ENCODE measurements around the gene TNNT1. TPM values are rescaled to one million over a fixed set of nuclear protein-coding genes. Genes with fewer than 3 reads are reported as not detected.
A peak's percentile ranks its signal among the peaks of the same experiment; 100 is the strongest.

Gene TNNT1
- total RNA-seq, 4 donors from 2014 or later = 0.90 to 1.5 TPM; not detected in 2

GRCh38 chr19:55086730-55087541, 62.1 kb downstream of the TNNT1 start:
- WGBS, 2 donors = 1% methylated on average over 50 to 59 of the region's 74 CpGs
- H3K4me3 ChIP-seq = peak overlapping the region; percentile 26 to 49 (median 34)
- H3K36me3 ChIP-seq = peaks cover 0 to 25% (median 11%) of the 10 kb centered on the region in 3 donors
- no peaks in the 10 kb centered on the region for H3K9me3 ChIP-seq
- H3K27me3 ChIP-seq = peaks cover 11 to 63% of the 10 kb centered on the region in 2 donors
- no peak overlapping the region for H3K27ac ChIP-seq
- peak; percentile 80 to 87 for DNase-seq (ENCODE audit: low spot score in 2 of 2)
- TF ChIP-seq POLR2A (IDR thresholded peaks at IDR 0.05) (no peak), CTCF (IDR thresholded peaks at IDR 0.05) (peak in 1 of 5 experiments; percentile 7), EP300 (IDR thresholded peaks at IDR 0.05) (peak in 1 of 2 donors; percentile 48)
- peaks cover 0 to 41% (median 18%) of the 10 kb centered on the region in 4 donors for H3K4me1 ChIP-seq

GRCh38 chr19:55085923-55086715, 62.9 kb downstream of the TNNT1 start:
- WGBS, 2 donors = 22 to 29% methylated on average over 25 to 33 of the region's 35 CpGs
- TF ChIP-seq CTCF (IDR thresholded peaks at IDR 0.05) (no peak), POLR2A (IDR thresholded peaks at IDR 0.05) (no peak), EP300 (IDR thresholded peaks at IDR 0.05) (no peak)
- Histone ChIP-seq H3K27me3 (peaks cover 11 to 71% of the 10 kb centered on the region in 2 donors), H3K36me3 (peaks cover 0 to 17% (median 3%) of the 10 kb centered on the region in 3 donors), H3K27ac (no peak overlapping the region), H3K4me3 (peak overlapping the region; percentile 26 to 49 (median 34)), H3K9me3 (no peaks in the 10 kb centered on the region), H3K4me1 (peaks cover 0 to 50% (median 22%) of the 10 kb centered on the region in 4 donors)
- no peak for DNase-seq (ENCODE audit: low spot score in 2 of 2)

GRCh38 chr19:55084416-55084815, 64.6 kb downstream of the TNNT1 start:
- no peaks in the 10 kb centered on the region for H3K9me3 ChIP-seq
- peaks cover 0 to under 1% (median 0%) of the 10 kb centered on the region in 3 donors for H3K36me3 ChIP-seq
- DNase-seq (ENCODE audit: low spot score in 2 of 2) = no peak
- TF ChIP-seq POLR2A (IDR thresholded peaks at IDR 0.05) = no peak
- no peak for TF ChIP-seq CTCF (IDR thresholded peaks at IDR 0.05)
- no peak for TF ChIP-seq EP300 (IDR thresholded peaks at IDR 0.05)
- peaks cover 0 to 63% (median 26%) of the 10 kb centered on the region in 4 donors for H3K4me1 ChIP-seq
- H3K4me3 ChIP-seq = no peak overlapping the region
- H3K27me3 ChIP-seq = peaks cover 11 to 88% of the 10 kb centered on the region in 2 donors
- WGBS, 2 donors = 61 to 64% methylated on average over 10 of the region's 10 CpGs
- no peak overlapping the region for H3K27ac ChIP-seq

GRCh38 chr19:55083004-55083850, 65.8 kb downstream of the TNNT1 start:
- peaks cover 0 to 56% (median 25%) of the 10 kb centered on the region in 4 donors for H3K4me1 ChIP-seq
- DNase-seq (ENCODE audit: low spot score in 2 of 2) = no peak
- TF ChIP-seq CTCF (IDR thresholded peaks at IDR 0.05) (no peak), EP300 (IDR thresholded peaks at IDR 0.05) (no peak), POLR2A (IDR thresholded peaks at IDR 0.05) (no peak)
- WGBS, 2 donors = 37 to 41% methylated on average over 38 to 42 of the region's 42 CpGs
- no peaks in the 10 kb centered on the region for H3K9me3 ChIP-seq
- no peak overlapping the region for H3K27ac ChIP-seq
- H3K36me3 ChIP-seq = no peaks in the 10 kb centered on the region
- H3K27me3 ChIP-seq = peaks cover 11 to 97% of the 10 kb centered on the region in 2 donors
- no peak overlapping the region for H3K4me3 ChIP-seq

Small RNAs within 50 kb of the gene (small RNA-seq; reads per million reads assigned to genes)
- gene MIR7975 (not detected), gene RF01210 (not detected)

Other genes with a start within 250 kb of the TNNT1 start
- 1 to 10 TPM in 1 of 4 donors, not detected in 3; 4.6 TPM for gene NCR1, start 243.1 kb downstream of the TNNT1 start, total RNA-seq
- gene NLRP7, start 201.7 kb downstream of the TNNT1 start, total RNA-seq = not detected
- under 1 TPM in 1 of 4 donors, not detected in 3; under 0.01 TPM for gene NLRP2, start 182.8 kb downstream of the TNNT1 start, total RNA-seq
- 1 to 10 TPM in 1 of 4 donors, not detected in 3; 1.5 TPM for gene GP6, start 110.9 kb downstream of the TNNT1 start, total RNA-seq
- gene RDH13, start 86.1 kb downstream of the TNNT1 start, total RNA-seq = 10 to 100 TPM in 2 of 4 donors, 1 to 10 TPM in 2; 6.3 to 25.7 (median 12.7) TPM
- 1 to 10 TPM in 1 of 4 donors, under 1 TPM in 1, not detected in 2; 0.44 to 1.2 TPM for gene EPS8L1, start 73.3 kb downstream of the TNNT1 start, total RNA-seq
- gene PPP1R12C, start 31.6 kb downstream of the TNNT1 start, total RNA-seq = 100 to 1,000 TPM; 113 to 270 (median 180) TPM
- gene TNNI3, start 8.5 kb upstream of the TNNT1 start, total RNA-seq = not detected
- gene DNAAF3, start 17.4 kb upstream of the TNNT1 start, total RNA-seq = 1 to 10 TPM in 2 of 4 donors, not detected in 2; 1.2 to 2.7 TPM
- not detected for gene SYT5, start 31.1 kb upstream of the TNNT1 start, total RNA-seq
- 1 to 10 TPM; 1.2 to 3.9 (median 2.1) TPM for gene PTPRH, start 60.3 kb upstream of the TNNT1 start, total RNA-seq
- gene TMEM86B, start 79.6 kb upstream of the TNNT1 start, total RNA-seq = 1 to 10 TPM in 3 of 4 donors, under 1 TPM in 1; 0.44 to 8.6 (median 3.0) TPM
- gene PPP6R1, start 109.8 kb upstream of the TNNT1 start, total RNA-seq = 10 to 100 TPM; 35.4 to 56.7 (median 40.7) TPM
- 10 to 100 TPM; 33.7 to 49.6 (median 40.5) TPM for gene HSPBP1, start 130.9 kb upstream of the TNNT1 start, total RNA-seq
- gene BRSK1, start 134.8 kb upstream of the TNNT1 start, total RNA-seq = 1 to 10 TPM; 4.6 to 6.9 (median 5.9) TPM
- gene TMEM150B, start 176.1 kb upstream of the TNNT1 start, total RNA-seq = 10 to 100 TPM in 1 of 4 donors, 1 to 10 TPM in 3; 5.5 to 17.1 (median 7.7) TPM
- gene KMT5C, start 190.7 kb upstream of the TNNT1 start, total RNA-seq = 10 to 100 TPM; 30.6 to 50.0 (median 41.2) TPM
- not detected for gene COX6B2, start 205.5 kb upstream of the TNNT1 start, total RNA-seq
- gene GARIN5B, start 214.1 kb upstream of the TNNT1 start, total RNA-seq = not detected
- gene IL11, start 221.3 kb upstream of the TNNT1 start, total RNA-seq = under 1 TPM in 1 of 4 donors, not detected in 3; 0.21 TPM
- gene TMEM190, start 227.6 kb upstream of the TNNT1 start, total RNA-seq = 1 to 10 TPM in 1 of 4 donors, not detected in 3; 2.7 TPM
- 1 to 10 TPM in 2 of 4 donors, under 1 TPM in 2; 0.63 to 7.5 (median 2.6) TPM for gene TMEM238, start 235.1 kb upstream of the TNNT1 start, total RNA-seq
- 100 to 1,000 TPM; 266 to 574 (median 354) TPM for gene RPL28, start 236.7 kb upstream of the TNNT1 start, total RNA-seq

Data from tibial nerve (tissue), 4 donors.